K562 (cell line): ENCODE data around the gene HPCAL1. TPM values are rescaled to one million over a fixed set of nuclear protein-coding genes. Genes with fewer than 3 reads are reported as not detected.
A peak's percentile ranks its signal among the peaks of the same experiment; 100 is the strongest.

Experiments used
- ATF4 ChIP-seq: fragments of 450-650 bp; formaldehyde crosslinking; IDR thresholded peaks from 2 replicates; pipeline ENCODE4 v1.4.0; 2022; ENCODE audit warnings: mild to moderate bottlenecking, moderate library complexity
- CREBBP ChIP-seq: IDR thresholded peaks from one replicate; pipeline ENCODE4 v1.6.1; 2012; ENCODE audit warnings: low read depth, mild to moderate bottlenecking, control low read depth, inconsistent platforms, low read length
- CUX1 ChIP-seq: fragments of 200-800 bp; sonication (Bioruptor generic); IDR thresholded peaks from 2 replicates; pipeline ENCODE4 v1.6.1; 2016; ENCODE audit warnings: missing genetic modification characterization, missing compliant biosample characterization
- FOXA1 ChIP-seq: fragments of 450-650 bp; IDR thresholded peaks from 2 replicates; pipeline ENCODE4 v1.6.1; 2016; ENCODE audit warnings: mild to moderate bottlenecking, borderline replicate concordance
- GTF2E2 ChIP-seq: fragments of 200-800 bp; sonication (Bioruptor generic); IDR thresholded peaks from 2 replicates; pipeline ENCODE4 v1.6.1; 2016; ENCODE audit warnings: missing genetic modification characterization, missing compliant biosample characterization
- HOXB6 ChIP-seq: fragments of 250-450 bp; sonication (Bioruptor Pico); IDR thresholded peaks from 2 replicates; pipeline ENCODE4 v1.5.1; 2022; ENCODE audit warnings: mild to moderate bottlenecking, borderline replicate concordance
- MAFG ChIP-seq: fragments of 450-650 bp; conservative IDR thresholded peaks from 2 replicates; pipeline ENCODE4 v1.6.1; 2016; ENCODE audit warnings: missing genetic modification characterization, missing compliant biosample characterization
- SIN3B ChIP-seq: fragments of 450-650 bp; IDR thresholded peaks from 2 replicates; pipeline ENCODE4 v1.6.1; 2017; ENCODE audit warnings: low read depth, mild to moderate bottlenecking, moderate library complexity
- SP2 ChIP-seq: IDR thresholded peaks from 2 replicates; pipeline ENCODE4 v1.6.1; 2011; ENCODE audit warnings: mild to moderate bottlenecking, low read depth, low read length, moderate library complexity; ENCODE audit not compliant: poor library complexity, severe bottlenecking; ENCODE audit errors: extremely low read depth
- TAL1 ChIP-seq: fragments of 450-650 bp; IDR thresholded peaks from 2 replicates; pipeline ENCODE4 v1.6.1; 2016; ENCODE audit warnings: mild to moderate bottlenecking
- TBP ChIP-seq: optimal IDR thresholded peaks from 2 replicates; pipeline ENCODE3; 2011; ENCODE audit warnings: low read depth, low read length, improper control_type of control experiment
- TEAD4 ChIP-seq, 2 experiments: sonication (generic) in 1 of 2; formaldehyde crosslinking in 1 of 2; IDR thresholded peaks; 2 replicates each; pipeline versions ENCODE4 v1.6.1 to v1.8.0; 2012 to 2022; ENCODE audit warnings: borderline replicate concordance in 1 of 2, inconsistent platforms in 1 of 2, low read length in 1 of 2, mild to moderate bottlenecking in 1 of 2, missing genetic modification reagents in 1 of 2
- TRIM24 ChIP-seq, 2 experiments: fragments of 450-650 bp; IDR thresholded peaks; 2 replicates each; pipeline ENCODE4 v1.6.1; 2016
- U2AF2 ChIP-seq: fragments of 200-400 bp; formaldehyde crosslinking; optimal IDR thresholded peaks from 2 replicates; pipeline ENCODE3; 2017; ENCODE audit warnings: low read depth, mild to moderate bottlenecking, low read length
- ZBTB17 ChIP-seq: fragments of 450-650 bp; formaldehyde crosslinking; IDR thresholded peaks from 2 replicates; pipeline ENCODE4 v1.4.0; 2020; ENCODE audit warnings: mild to moderate bottlenecking
- ZBTB43 ChIP-seq: sonication (generic); formaldehyde crosslinking; IDR thresholded peaks from 2 replicates; pipeline ENCODE4 v1.8.0; 2023; ENCODE audit warnings: mild to moderate bottlenecking, missing genetic modification reagents
- ZC3H8 ChIP-seq: fragments of 450-650 bp; IDR thresholded peaks from 2 replicates; pipeline ENCODE4 v1.6.1; 2017
- ZFX ChIP-seq: sonication (generic); formaldehyde crosslinking; IDR thresholded peaks from 2 replicates; pipeline ENCODE4 v1.8.0; 2022; ENCODE audit warnings: mild to moderate bottlenecking, missing genetic modification reagents, moderate library complexity
- ZNF124 ChIP-seq: sonication (generic); formaldehyde crosslinking; IDR thresholded peaks from 2 replicates; pipeline ENCODE4 v1.8.1; 2022; ENCODE audit warnings: missing genetic modification reagents
- ZNF174 ChIP-seq: fragments of 250-450 bp; sonication (Bioruptor Pico); IDR thresholded peaks from 2 replicates; pipeline ENCODE4 v1.4.0; 2020; ENCODE audit warnings: mild to moderate bottlenecking
- ZNF584 ChIP-seq: fragments of 200-800 bp; sonication (Bioruptor generic); IDR thresholded peaks from 2 replicates; pipeline ENCODE4 v1.6.1; 2016; ENCODE audit warnings: low read depth, mild to moderate bottlenecking, missing genetic modification characterization, missing compliant biosample characterization
- polyA plus RNA-seq, 8 experiments: library from polyadenylated mRNA; depleted of rRNA in 4 of 8; stranded (reverse) in 5 of 8; unstranded in 3 of 8; fragments of >200 nt; fragmentation: Nextera tagmentation in 2 of 8; fragmentation: Illumina TruSeq in 1 of 8; extraction: Ambion mirVana in 2 of 8; extraction: Trizol in 1 of 8; gene quantifications; 2 replicates each; pipeline versions ENCODE4 v1.2.1 to v1.2.3, GENCODE V29; 2011 to 2014; ENCODE audit warnings: inconsistent platforms in 1 of 8, missing spikeins in 1 of 8
- total RNA-seq, 7 experiments: library from RNA; depleted of rRNA in 6 of 7; stranded (reverse); fragments of >200 nt in 6 of 7; fragmentation: Illumina TruSeq in 2 of 7; extraction: Trizol in 2 of 7; gene quantifications; 2 replicates each; pipeline versions ENCODE4 v1.2.1 to v1.2.3, GENCODE V29; 2011 to 2021; ENCODE audit warnings: low replicate concordance in 1 of 7

The HPCAL1 gene
- total and polyA plus RNA-seq, 9 of the 15 experiments (the other 6 are each of a cell fraction or from before 2014, with no cell fraction given) = 2.7 to 65.5 (median 23.9) TPM

GRCh38 chr2:10369269-10370255 lies 66.9 kb downstream of the HPCAL1 start (continued):
- TF ChIP-seq TBP (no peak), ZC3H8 (no peak), ZNF124 (CRISPR knock-in tag) (no peak), TAL1 (peak; percentile 96), ZBTB17 (CRISPR knock-in tag) (no peak), CUX1 (CRISPR knock-in tag) (no peak), SP2 (no peak), HOXB6 (no peak), FOXA1 (no peak), U2AF2 (no peak), ZBTB43 (CRISPR knock-in tag) (no peak), GTF2E2 (tag) (no peak), CREBBP (no peak), TRIM24 (IDR thresholded peaks at IDR 0.05) (peak; percentile 52 to 62; a peak in 3 of 4 replicates), ZNF174 (CRISPR knock-in tag) (no peak), ZNF584 (0 out of 2 replicates have a peak, but pooled peaks have one; percentile 63), TEAD4 (IDR thresholded peaks at IDR 0.05; ENCODE audit: low read length) (peak; percentile 96), TEAD4 (CRISPR knock-in tag; IDR thresholded peaks at IDR 0.05; ENCODE audit: borderline replicate concordance) (no peak), SIN3B (no peak), ATF4 (no peak), MAFG (no peak), ZFX (peak; percentile 60)
